Erythroblast (primary cell): ENCODE measurements around the gene YPEL1.
"Not testable (repeated sequence)": the region's sequence is repeated elsewhere in the genome, so short reads cannot be mapped to it uniquely, and the experiment has no call there.

Source experiments
- DNase-seq, 2 experiments: peaks; one replicate each; lab custom pipeline; 2025; lab: John Stamatoyannopoulos, UW
- GATA1 ChIP-seq: IDR thresholded peaks from 2 replicates; pipeline ENCODE4 v1.6.1; 2011; ENCODE audit warnings: low read depth, mild to moderate bottlenecking, control low read depth, low read length, moderate library complexity
- POLR2A ChIP-seq: IDR thresholded peaks from 2 replicates; pipeline ENCODE4 v1.6.1; 2011; ENCODE audit warnings: mild to moderate bottlenecking, low read length

Gene YPEL1

GRCh38 chr22:21719024-21719423 is 16.6 kb downstream of the YPEL1 start:
- no peak for TF ChIP-seq POLR2A
- TF ChIP-seq GATA1, result no peak
- DNase-seq, result no peak

- TF ChIP-seq GATA1 (no peak), POLR2A (no peak)
- no peak for DNase-seq
Measured at GRCh38 chr22:21718499-21718898, 17.1 kb downstream of the YPEL1 start.

GRCh38 chr22:21716395-21717122 is 19.0 kb downstream of the YPEL1 start:
- not testable (repeated sequence) for DNase-seq

GRCh38 chr22:21714786-21715185 is 20.8 kb downstream of the YPEL1 start:
- DNase-seq, result no peak
- TF ChIP-seq GATA1, result no peak
- no peak for TF ChIP-seq POLR2A

GRCh38 chr22:21714059-21714770 is 21.4 kb downstream of the YPEL1 start:
- no peak for DNase-seq
- TF ChIP-seq POLR2A (no peak), GATA1 (no peak)

GRCh38 chr22:21713428-21714058 is 22.1 kb downstream of the YPEL1 start:
- TF ChIP-seq GATA1 (no peak), POLR2A (no peak)
- DNase-seq, result no peak

GRCh38 chr22:21712751-21713427 is 22.7 kb downstream of the YPEL1 start:
- DNase-seq, result peak; percentile 73 to 82
- TF ChIP-seq GATA1 (no peak), POLR2A (no peak)

GRCh38 chr22:21711851-21712250 is 23.7 kb downstream of the YPEL1 start:
- DNase-seq, result no peak
- TF ChIP-seq GATA1, result no peak
- TF ChIP-seq POLR2A, result no peak

GRCh38 chr22:21710156-21710555 is 25.4 kb downstream of the YPEL1 start:
- DNase-seq, result no peak
- no peak for TF ChIP-seq POLR2A
- no peak for TF ChIP-seq GATA1

GRCh38 chr22:21709688-21710087 is 25.9 kb downstream of the YPEL1 start:
- no peak for DNase-seq
- TF ChIP-seq POLR2A (no peak), GATA1 (no peak)

GRCh38 chr22:21708960-21709359 is 26.6 kb downstream of the YPEL1 start:
- TF ChIP-seq POLR2A (no peak), GATA1 (no peak)
- no peak for DNase-seq

- no peak for TF ChIP-seq GATA1
- TF ChIP-seq POLR2A, result no peak
Measured at GRCh38 chr22:21707677-21708076, 27.9 kb downstream of the YPEL1 start.

GRCh38 chr22:21703684-21704316 is 31.8 kb downstream of the YPEL1 start:
- TF ChIP-seq GATA1, result no peak
- no peak for TF ChIP-seq POLR2A
- no peak for DNase-seq

More at GRCh38 chr22:21707677-21708076, 27.9 kb downstream of the YPEL1 start:
- peak; percentile 19 to 38 for DNase-seq
